Skeletal muscle tissue (tissue), 5 donors: ENCODE results near the gene OSBPL1A. TPM values are rescaled to one million over a fixed set of nuclear protein-coding genes. Genes with fewer than 3 reads are reported as not detected.
A peak's percentile ranks its signal among the peaks of the same experiment; 100 is the strongest.

Experiments used
- H3K27ac ChIP-seq: one replicate; pipeline ENCODE4 v1.7.0; 2013; ENCODE audit warnings: mild to moderate bottlenecking, low read depth, low read length, inconsistent platforms
- H3K27me3 ChIP-seq, 3 donors: one replicate each; pipeline ENCODE4 v1.7.0; 2013; ENCODE audit warnings: low read length in 3 of 3; ENCODE audit not compliant: control insufficient read depth in 3 of 3, insufficient read depth in 3 of 3
- H3K36me3 ChIP-seq, 3 donors: one replicate each; pipeline ENCODE4 v1.7.0; 2013; ENCODE audit warnings: low read length in 3 of 3; ENCODE audit not compliant: control insufficient read depth in 3 of 3, insufficient read depth in 3 of 3
- H3K4me1 ChIP-seq, 3 donors: one replicate each; pipeline ENCODE4 v1.7.0; 2013; ENCODE audit warnings: low read length in 3 of 3, mild to moderate bottlenecking in 3 of 3; ENCODE audit not compliant: control insufficient read depth in 3 of 3, insufficient read depth in 3 of 3
- H3K4me3 ChIP-seq, 3 donors: one replicate each; pipeline ENCODE4 v1.7.0; 2013; ENCODE audit warnings: low read length in 3 of 3
- H3K9ac ChIP-seq, 3 donors: one replicate each; pipeline ENCODE4 v1.7.0; 2013; ENCODE audit warnings: low read length in 3 of 3, mild to moderate bottlenecking in 3 of 3, moderate library complexity in 2 of 3, low read depth in 1 of 3
- H3K9me3 ChIP-seq, 3 donors: one replicate each; pipeline ENCODE4 v1.7.0; 2013; ENCODE audit warnings: low read length in 3 of 3; ENCODE audit not compliant: control insufficient read depth in 3 of 3
- small RNA-seq: library from RNA; depleted of rRNA; stranded (forward); fragments of <200 nt; gene quantifications from one replicate; pipeline ENCODE3, GENCODE V24; 2014
- total RNA-seq: library from RNA; depleted of rRNA; stranded (reverse); fragments of >200 nt; gene quantifications from one replicate; pipeline ENCODE4 v1.2.3, GENCODE V29; 2014
- donor health status: Osteomylitis.

OSBPL1A gene
- total RNA-seq, 1 donor from 2014 or later, result 33.9 TPM

DNA sequence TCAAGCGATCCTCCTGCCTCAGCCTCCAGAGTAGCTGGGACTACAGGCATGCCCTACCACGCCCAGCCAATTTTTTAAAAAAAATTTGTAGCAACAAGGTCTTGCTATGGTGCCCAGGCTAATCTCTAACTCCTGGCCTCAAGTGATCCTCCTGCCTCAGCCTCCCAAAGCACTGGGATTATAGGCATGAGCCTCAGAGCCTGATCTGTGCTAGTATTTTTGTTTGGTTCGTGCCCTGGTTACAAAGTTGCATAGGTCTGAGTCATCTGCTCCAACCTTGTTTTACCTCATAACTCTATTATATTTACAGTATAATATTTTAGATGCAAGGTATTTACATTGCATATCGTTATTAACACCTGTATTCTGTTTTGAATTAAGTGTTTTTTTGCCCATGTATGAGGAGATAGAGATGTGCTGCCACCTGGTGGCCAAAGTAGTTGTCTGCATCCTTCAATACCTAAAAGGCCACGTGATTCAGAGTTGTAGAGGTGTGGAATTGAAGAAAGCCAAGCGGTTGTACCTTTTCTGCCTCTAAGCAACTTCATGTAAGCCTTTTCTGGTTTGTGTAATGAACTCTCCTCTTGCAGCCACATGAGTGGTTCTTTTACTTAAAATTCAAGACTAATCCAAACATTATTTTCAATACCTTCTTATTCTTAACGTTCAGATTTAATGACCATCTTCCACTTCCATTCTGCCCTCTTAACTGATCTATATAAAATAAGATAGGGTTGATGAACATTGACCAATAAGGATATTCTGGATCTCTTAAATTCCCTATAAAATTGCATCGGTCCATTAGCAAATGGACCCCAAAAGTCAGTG is 278.7 kb downstream of the OSBPL1A start:
- no peaks in the 10 kb centered on the region for H3K4me1 ChIP-seq
- no peaks in the 10 kb centered on the region for H3K36me3 ChIP-seq
- no peaks in the 10 kb centered on the region for H3K9me3 ChIP-seq

GRCh38 chr18:24115628-24116027 is 282.0 kb downstream of the OSBPL1A start:
- Histone ChIP-seq H3K27ac (no peak overlapping the region), H3K36me3 (no peaks in the 10 kb centered on the region), H3K9me3 (no peaks in the 10 kb centered on the region), H3K4me1 (no peaks in the 10 kb centered on the region), H3K27me3 (no peaks in the 10 kb centered on the region), H3K4me3 (no peak overlapping the region), H3K9ac (peak overlapping the region in 1 of 3 donors; percentile 43)

More for the DNA sequence above, 278.7 kb downstream of the OSBPL1A start:
- H3K9ac ChIP-seq, result no peak overlapping the region
- no peak overlapping the region for H3K4me3 ChIP-seq
- H3K27ac ChIP-seq, result no peak overlapping the region
- H3K27me3 ChIP-seq, result no peaks in the 10 kb centered on the region

GRCh38 chr18:24114924-24115549 is 282.6 kb downstream of the OSBPL1A start:
- peak overlapping the region in 1 of 3 donors; percentile 43 for H3K9ac ChIP-seq
- no peaks in the 10 kb centered on the region for H3K36me3 ChIP-seq
- H3K9me3 ChIP-seq, result no peaks in the 10 kb centered on the region
- H3K27me3 ChIP-seq, result no peaks in the 10 kb centered on the region
- H3K27ac ChIP-seq, result no peak overlapping the region
- no peak overlapping the region for H3K4me3 ChIP-seq
- H3K4me1 ChIP-seq, result no peaks in the 10 kb centered on the region

DNA sequence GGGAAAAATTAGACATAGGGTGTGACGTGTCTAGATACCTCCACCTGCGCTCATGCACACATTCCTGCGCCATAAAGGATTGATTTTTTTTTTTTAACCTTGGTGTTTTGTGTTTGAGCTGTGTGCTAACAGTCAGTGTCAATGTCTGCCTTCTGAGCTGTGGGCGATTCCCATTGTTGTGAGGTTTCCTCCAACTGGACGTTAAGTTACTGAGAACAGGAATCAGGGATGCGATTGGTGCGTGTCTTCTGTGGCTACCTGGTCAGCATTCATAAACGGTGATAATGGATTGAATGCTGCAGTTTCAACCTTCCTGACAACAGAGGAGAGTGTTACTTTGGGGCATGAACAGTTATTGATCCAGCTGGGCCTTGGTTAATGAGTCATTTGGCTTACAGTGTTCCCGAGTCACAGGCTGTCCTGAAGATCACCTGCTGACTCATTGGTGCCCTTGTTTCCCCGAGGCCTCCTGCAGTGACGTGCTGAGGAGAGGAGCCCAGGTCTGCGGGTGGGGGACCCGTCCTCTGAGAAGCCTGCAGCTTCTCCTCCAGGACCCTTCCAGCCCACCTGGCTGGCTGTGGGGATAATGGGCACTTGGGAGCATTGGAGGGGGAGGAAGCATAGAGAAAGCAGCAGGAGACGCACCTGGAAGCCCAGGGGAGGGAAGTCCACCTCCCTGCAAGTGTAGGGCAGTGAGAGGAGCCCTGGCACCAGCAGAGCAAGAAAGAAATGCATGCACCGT is 284.6 kb downstream of the OSBPL1A start:
- Histone ChIP-seq H3K4me1 (no peaks in the 10 kb centered on the region), H3K27ac (no peak overlapping the region), H3K27me3 (no peaks in the 10 kb centered on the region), H3K4me3 (no peak overlapping the region), H3K9ac (no peak overlapping the region), H3K36me3 (no peaks in the 10 kb centered on the region), H3K9me3 (no peaks in the 10 kb centered on the region)

GRCh38 chr18:24112464-24112863 is 285.2 kb downstream of the OSBPL1A start:
- Histone ChIP-seq H3K27ac (no peak overlapping the region), H3K27me3 (no peaks in the 10 kb centered on the region), H3K9me3 (no peaks in the 10 kb centered on the region), H3K36me3 (no peaks in the 10 kb centered on the region), H3K4me1 (no peaks in the 10 kb centered on the region), H3K4me3 (no peak overlapping the region), H3K9ac (no peak overlapping the region)

Small RNA genes lying within 50 kb of the gene (small RNA-seq; reads per million reads assigned to genes)
- not detected for gene MIR320C2
- not detected for gene RF00017
- gene RF00019, result not detected
- 0.07 reads per million for gene RNA5SP452
- gene RNU5A-6P, result 11.3 reads per million, percentile 92 among the genes with 10 or more reads in this experiment
- gene RNU6-435P, result not detected

Other genes starting within 250 kb of the OSBPL1A start
- gene IMPACT, start 28.8 kb upstream of the OSBPL1A start, total RNA-seq, result 23.5 TPM
- gene HRH4, start 62.8 kb upstream of the OSBPL1A start, total RNA-seq, result not detected